Liver (tissue), 9 donors: ENCODE results near the gene KSR1. TPM values are rescaled to one million over a fixed set of nuclear protein-coding genes. Genes with fewer than 3 reads are reported as not detected.
A peak's percentile ranks its signal among the peaks of the same experiment; 100 is the strongest.
"Not testable (repeated sequence)": the region's sequence is repeated elsewhere in the genome, so short reads cannot be mapped to it uniquely, and the experiment has no call there.

ENCODE experiments used
- DNase-seq: peaks from one replicate; pipeline ENCODE4 v3.0.0-alpha.2; 2017; ENCODE audit warnings: low spot score
- H3K27ac ChIP-seq, 2 donors: one replicate each; pipeline ENCODE4 v1.7.0; 2013; ENCODE audit warnings: inconsistent platforms in 2 of 2, low read length in 2 of 2, control low read depth in 1 of 2, low read depth in 1 of 2, mild to moderate bottlenecking in 1 of 2
- H3K27me3 ChIP-seq, 4 donors: one replicate each; pipeline versions ENCODE4 v1.6.1 to v1.7.0; 2013; ENCODE audit warnings: low read length in 3 of 4, inconsistent platforms in 1 of 4, mild to moderate bottlenecking in 1 of 4, moderate library complexity in 1 of 4; ENCODE audit not compliant: control insufficient read depth in 4 of 4, insufficient read depth in 4 of 4
- H3K36me3 ChIP-seq, 4 donors: one replicate each; pipeline versions ENCODE4 v1.6.1 to v1.7.0; 2013; ENCODE audit warnings: low read length in 3 of 4, mild to moderate bottlenecking in 3 of 4, low read depth in 1 of 4, moderate library complexity in 1 of 4; ENCODE audit not compliant: control insufficient read depth in 4 of 4, insufficient read depth in 3 of 4
- H3K4me1 ChIP-seq, 4 donors: one replicate each; pipeline versions ENCODE4 v1.6.1 to v1.7.0; 2013; ENCODE audit warnings: low read length in 3 of 4, mild to moderate bottlenecking in 3 of 4, moderate library complexity in 1 of 4; ENCODE audit not compliant: control insufficient read depth in 4 of 4, insufficient read depth in 4 of 4
- H3K4me3 ChIP-seq, 3 donors: one replicate each; pipeline versions ENCODE4 v1.6.1 to v1.7.0; 2013; ENCODE audit warnings: low read length in 3 of 3, control low read depth in 1 of 3, low read depth in 1 of 3, mild to moderate bottlenecking in 1 of 3
- H3K9ac ChIP-seq, 2 donors: one replicate each; pipeline ENCODE4 v1.7.0; 2013; ENCODE audit warnings: low read length in 2 of 2, mild to moderate bottlenecking in 2 of 2, moderate library complexity in 2 of 2, control low read depth in 1 of 2, low read depth in 1 of 2
- H3K9me3 ChIP-seq, 4 donors: one replicate each; pipeline versions ENCODE4 v1.6.1 to v1.7.0; 2013; ENCODE audit warnings: low read length in 3 of 4; ENCODE audit not compliant: control insufficient read depth in 4 of 4
- JUND ChIP-seq, 2 donors: IDR thresholded peaks; 2 replicates each; pipeline ENCODE4 v1.6.1; 2016; ENCODE audit warnings: antibody characterized with exemption in 2 of 2
- RAD21 ChIP-seq, 2 donors: IDR thresholded peaks; 2 replicates each; pipeline ENCODE4 v1.6.1; 2016; ENCODE audit warnings: antibody characterized with exemption in 2 of 2, mild to moderate bottlenecking in 2 of 2
- REST ChIP-seq: IDR thresholded peaks from 2 replicates; pipeline ENCODE4 v1.6.1; 2016; ENCODE audit warnings: antibody characterized with exemption, mild to moderate bottlenecking
- WGBS: extraction: QIAGEN DNeasy Blood & Tissue Kit; methylation state at CpG from one replicate; pipeline ENCODE4 v1.1.7; 2013; 5-methylcytosine and 5-hydroxymethylcytosine counted together
- polyA plus RNA-seq, 2 donors: library from polyadenylated mRNA; stranded (reverse) in 1 of 2; unstranded in 1 of 2; fragments of 200-250 nt in 1 of 2; fragments of >200 nt in 1 of 2; fragmentation: Nextera tagmentation in 1 of 2; extraction: Ambion mirVana in 1 of 2; gene quantifications; one replicate each; pipeline versions ENCODE4 v1.2.1 to v1.2.3, GENCODE V29; 2013 to 2015
- total RNA-seq, 2 donors: library from RNA; depleted of rRNA; stranded (reverse); fragments of >200 nt; gene quantifications; one replicate each; pipeline ENCODE4 v1.2.3, GENCODE V29; 2014
- TF ChIP-seq, protein P1 (sequence below): fragments of 150-350 bp; IDR thresholded peaks from 2 replicates; pipeline ENCODE4 v1.5.1; 2017; ENCODE audit warnings: improper control_type of control experiment, low read depth, low read length; ENCODE audit not compliant: missing input control
- donor health status: healthy.
- donor health status: healthy.
- donor health status: healthy.
- donor health status: healthy.
- donor health status: healthy.

The KSR1 gene
- total and polyA plus RNA-seq, 4 donors: 1.2 to 9.0 (median 4.1) TPM

DNA sequence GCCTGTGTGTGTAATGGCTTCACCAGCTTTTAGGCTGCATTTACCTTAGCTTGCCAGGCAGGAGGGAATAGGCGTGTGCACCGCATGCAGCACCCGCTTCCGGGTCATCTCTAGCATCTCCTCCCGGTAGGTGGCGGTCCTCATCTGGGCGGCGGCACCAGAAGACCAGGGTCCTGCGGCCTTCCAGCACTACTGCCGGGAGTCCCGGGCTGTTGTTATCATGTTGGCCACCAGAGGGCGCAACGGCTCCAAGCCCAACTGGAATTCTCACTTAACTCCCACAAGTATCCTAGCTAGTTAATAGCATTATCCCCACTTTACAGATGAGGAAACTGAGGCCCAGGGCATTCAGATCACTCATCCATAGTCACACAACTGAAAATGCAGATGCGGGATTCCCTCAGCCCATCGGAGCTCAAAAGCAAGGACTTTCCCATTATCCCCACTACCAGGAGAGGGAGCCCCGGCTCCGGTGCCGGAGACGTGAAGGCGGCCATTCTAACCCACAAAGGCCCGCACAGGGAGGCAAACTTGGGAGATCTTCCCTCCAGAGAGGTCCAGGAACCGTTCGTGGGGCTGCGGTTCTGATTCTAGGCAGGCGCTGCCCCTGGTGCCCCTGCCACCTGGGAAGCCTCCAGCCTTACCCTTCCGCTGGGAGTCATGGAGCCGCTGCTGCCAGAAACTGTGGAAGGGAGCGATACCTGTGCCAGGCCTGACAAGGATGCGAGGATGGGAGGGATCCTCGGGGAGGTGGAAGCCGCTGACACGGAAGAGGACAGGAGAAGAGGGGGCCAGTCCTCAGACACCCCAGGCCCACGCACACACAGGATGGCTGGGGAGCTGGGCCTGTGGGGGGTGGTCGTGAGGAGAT, 198.6 kb downstream of the KSR1 start:
- Histone ChIP-seq H3K4me1 (peaks cover 0 to 2% (median 0%) of the 10 kb centered on the region in 4 donors), H3K27ac (no peak overlapping the region), H3K27me3 (no peaks in the 10 kb centered on the region), H3K36me3 (no peaks in the 10 kb centered on the region), H3K4me3 (no peak overlapping the region), H3K9me3 (no peaks in the 10 kb centered on the region), H3K9ac (no peak overlapping the region)
- TF ChIP-seq, protein P1, sequence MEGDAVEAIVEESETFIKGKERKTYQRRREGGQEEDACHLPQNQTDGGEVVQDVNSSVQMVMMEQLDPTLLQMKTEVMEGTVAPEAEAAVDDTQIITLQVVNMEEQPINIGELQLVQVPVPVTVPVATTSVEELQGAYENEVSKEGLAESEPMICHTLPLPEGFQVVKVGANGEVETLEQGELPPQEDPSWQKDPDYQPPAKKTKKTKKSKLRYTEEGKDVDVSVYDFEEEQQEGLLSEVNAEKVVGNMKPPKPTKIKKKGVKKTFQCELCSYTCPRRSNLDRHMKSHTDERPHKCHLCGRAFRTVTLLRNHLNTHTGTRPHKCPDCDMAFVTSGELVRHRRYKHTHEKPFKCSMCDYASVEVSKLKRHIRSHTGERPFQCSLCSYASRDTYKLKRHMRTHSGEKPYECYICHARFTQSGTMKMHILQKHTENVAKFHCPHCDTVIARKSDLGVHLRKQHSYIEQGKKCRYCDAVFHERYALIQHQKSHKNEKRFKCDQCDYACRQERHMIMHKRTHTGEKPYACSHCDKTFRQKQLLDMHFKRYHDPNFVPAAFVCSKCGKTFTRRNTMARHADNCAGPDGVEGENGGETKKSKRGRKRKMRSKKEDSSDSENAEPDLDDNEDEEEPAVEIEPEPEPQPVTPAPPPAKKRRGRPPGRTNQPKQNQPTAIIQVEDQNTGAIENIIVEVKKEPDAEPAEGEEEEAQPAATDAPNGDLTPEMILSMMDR: peak; percentile 82
- no peak for TF ChIP-seq REST
- peak; percentile 73 to 81 for TF ChIP-seq RAD21 (IDR thresholded peaks at IDR 0.05)
- DNase-seq: peak; percentile 85
- WGBS: 43% methylated on average over 34 of the region's 34 CpGs

GRCh38 chr17:27655525-27656111, 199.4 kb downstream of the KSR1 start:
- H3K27me3 ChIP-seq, H3K4me3 ChIP-seq, H3K9ac ChIP-seq, DNase-seq, H3K36me3 ChIP-seq, H3K9me3 ChIP-seq, H3K4me1 ChIP-seq, H3K27ac ChIP-seq: not testable (repeated sequence)
- 86% methylated on average over 16 of the region's 16 CpGs for WGBS

DNA sequence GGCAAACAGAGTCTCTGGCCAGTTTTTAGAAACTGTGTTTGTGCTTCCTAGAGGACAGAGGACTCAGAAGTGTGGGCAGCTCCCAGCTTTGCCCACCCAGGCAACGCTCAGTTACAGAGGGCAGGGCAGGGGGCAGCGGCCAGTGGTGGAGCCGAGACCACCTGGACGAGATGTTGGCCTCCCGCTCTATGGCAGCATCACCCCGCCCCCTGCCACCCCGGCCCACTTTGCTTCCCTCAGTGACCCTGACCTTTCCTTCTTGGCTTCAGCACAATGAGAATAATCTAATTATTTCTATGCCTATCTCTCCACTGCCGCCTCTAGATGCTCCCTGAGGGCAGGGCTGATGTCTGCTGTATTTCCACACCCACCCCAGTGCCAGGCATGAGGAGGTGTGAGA, 200.4 kb downstream of the KSR1 start:
- H3K36me3 ChIP-seq, H3K27ac ChIP-seq, H3K9me3 ChIP-seq, H3K4me1 ChIP-seq, DNase-seq, H3K4me3 ChIP-seq, H3K27me3 ChIP-seq, H3K9ac ChIP-seq: not testable (repeated sequence)
- WGBS: 89% methylated on average over 8 of the region's 8 CpGs

GRCh38 chr17:27657620-27658019, 201.4 kb downstream of the KSR1 start:
- Histone ChIP-seq H3K4me1 (peaks cover 0 to 2% (median 0%) of the 10 kb centered on the region in 4 donors), H3K4me3 (no peak overlapping the region), H3K27me3 (no peaks in the 10 kb centered on the region), H3K9me3 (no peaks in the 10 kb centered on the region), H3K27ac (no peak overlapping the region), H3K36me3 (no peaks in the 10 kb centered on the region), H3K9ac (no peak overlapping the region)
- DNase-seq: no peak
- WGBS: 60% methylated on average over 5 of the region's 5 CpGs
- TF ChIP-seq REST (peak; percentile 94), JUND (IDR thresholded peaks at IDR 0.05) (no peak)
